HepG2 (cell line): ENCODE results near the gene TEAD1. TPM values are rescaled to one million over a fixed set of nuclear protein-coding genes. Genes with fewer than 3 reads are reported as not detected.

Experiments used
- HDAC1 ChIP-seq: sonication (generic); formaldehyde crosslinking; IDR thresholded peaks from 2 replicates; pipeline ENCODE4 v1.5.1; 2020; ENCODE audit warnings: mild to moderate bottlenecking, missing genetic modification reagents
- HMG20A ChIP-seq: IDR thresholded peaks from 2 replicates; pipeline ENCODE4 v1.6.1; 2016; ENCODE audit warnings: borderline replicate concordance
- IKZF1 ChIP-seq: fragments of 450-650 bp; IDR thresholded peaks from 2 replicates; pipeline ENCODE4 v1.7.1; 2016
- KAT7 ChIP-seq: IDR thresholded peaks from 2 replicates; pipeline ENCODE4 v1.6.1; 2018; ENCODE audit warnings: borderline replicate concordance, missing compliant biosample characterization
- KDM3A ChIP-seq: IDR thresholded peaks from 2 replicates; pipeline ENCODE4 v1.6.1; 2018; ENCODE audit warnings: low read depth, missing compliant biosample characterization
- KLF12 ChIP-seq: sonication (generic); formaldehyde crosslinking; IDR thresholded peaks from 2 replicates; pipeline ENCODE4 v1.4.0; 2020; ENCODE audit warnings: missing genetic modification reagents, borderline replicate concordance
- MBNL3 ChIP-seq: fragments of 250-450 bp; sonication (Bioruptor Pico); conservative IDR thresholded peaks from 2 replicates; pipeline ENCODE4 v1.8.0; 2022; ENCODE audit warnings: mild to moderate bottlenecking, inconsistent platforms
- MED8 ChIP-seq: sonication (generic); formaldehyde crosslinking; IDR thresholded peaks from 2 replicates; pipeline ENCODE4 v1.8.1; 2023; ENCODE audit warnings: mild to moderate bottlenecking, missing genetic modification reagents; ENCODE audit not compliant: insufficient replicate concordance
- MEIS1 ChIP-seq: sonication (generic); formaldehyde crosslinking; IDR thresholded peaks from 2 replicates; pipeline ENCODE4 v1.9.0; 2021; ENCODE audit warnings: mild to moderate bottlenecking, missing genetic modification reagents, moderate library complexity, borderline replicate concordance
- POLR2AphosphoS2 ChIP-seq: IDR thresholded peaks from 2 replicates; pipeline ENCODE4 v1.6.1; 2011; ENCODE audit warnings: low read depth, low read length, improper control_type of control experiment
- SAP130 ChIP-seq: IDR thresholded peaks from 2 replicates; pipeline ENCODE4 v1.6.1; 2016; ENCODE audit warnings: low read depth
- ZBTB7B ChIP-seq: sonication (generic); formaldehyde crosslinking; IDR thresholded peaks from 2 replicates; pipeline ENCODE4 v1.4.0; 2020; ENCODE audit warnings: missing genetic modification reagents
- ZNF274 ChIP-seq: sonication (generic); formaldehyde crosslinking; IDR thresholded peaks from 2 replicates; pipeline ENCODE4 v1.5.1; 2020; ENCODE audit warnings: mild to moderate bottlenecking, missing genetic modification reagents
- ZNF383 ChIP-seq: sonication (generic); formaldehyde crosslinking; IDR thresholded peaks from 2 replicates; pipeline ENCODE4 v1.4.0; 2020; ENCODE audit warnings: missing genetic modification reagents, mild to moderate bottlenecking, borderline replicate concordance
- ZNF589 ChIP-seq: sonication (generic); formaldehyde crosslinking; conservative IDR thresholded peaks from 2 replicates; pipeline ENCODE4 v1.8.0; 2022; ENCODE audit warnings: mild to moderate bottlenecking, moderate library complexity, missing genetic modification reagents
- polyA plus RNA-seq, 8 experiments: library from polyadenylated mRNA; depleted of rRNA in 3 of 8; stranded (reverse) in 7 of 8; unstranded in 1 of 8; fragments of >200 nt; fragmentation: Illumina TruSeq in 4 of 8; extraction: Trizol in 4 of 8; gene quantifications; 2 replicates each; pipeline versions ENCODE4 v1.2.1 to v1.2.3, GENCODE V29; 2011 to 2016; ENCODE audit warnings: low read depth in 4 of 8, missing spikeins in 1 of 8, mixed read lengths in 1 of 8; ENCODE audit not compliant: insufficient read depth in 1 of 8
- total RNA-seq, 5 experiments: library from RNA; depleted of rRNA; stranded (reverse); fragments of >200 nt; fragmentation: Illumina TruSeq; extraction: Trizol; gene quantifications; 2 replicates each; pipeline ENCODE4 v1.2.3, GENCODE V29; 2016; ENCODE audit warnings: low read depth in 1 of 5
- TF ChIP-seq, protein P1 (sequence below): sonication (generic); formaldehyde crosslinking; IDR thresholded peaks from 2 replicates; pipeline ENCODE4 v1.4.0; 2020; ENCODE audit warnings: mild to moderate bottlenecking, missing genetic modification reagents
- TF ChIP-seq, protein P2 (sequence below): IDR thresholded peaks from 2 replicates; pipeline ENCODE4 v1.6.1; 2016; ENCODE audit warnings: missing compliant biosample characterization, missing genetic modification reagents, borderline replicate concordance
- TF ChIP-seq, protein P3 (sequence below): sonication (generic); formaldehyde crosslinking; IDR thresholded peaks from 2 replicates; pipeline ENCODE4 v1.4.0; 2020; ENCODE audit warnings: missing genetic modification reagents
- TF ChIP-seq, protein P4 (sequence below): sonication (generic); formaldehyde crosslinking; conservative IDR thresholded peaks from 2 replicates; pipeline ENCODE4 v1.8.0; 2022; ENCODE audit warnings: low read depth, missing genetic modification reagents
- TF ChIP-seq, protein P5 (sequence below): sonication (generic); formaldehyde crosslinking; IDR thresholded peaks from 2 replicates; pipeline ENCODE4 v1.4.0; 2020; ENCODE audit warnings: mild to moderate bottlenecking, missing genetic modification reagents, borderline replicate concordance

The TEAD1 gene
- total and polyA plus RNA-seq, 2 of the 13 experiments (the other 11 are each of a cell fraction or from before 2014, with no cell fraction given): 20.1 to 30.5 TPM

DNA sequence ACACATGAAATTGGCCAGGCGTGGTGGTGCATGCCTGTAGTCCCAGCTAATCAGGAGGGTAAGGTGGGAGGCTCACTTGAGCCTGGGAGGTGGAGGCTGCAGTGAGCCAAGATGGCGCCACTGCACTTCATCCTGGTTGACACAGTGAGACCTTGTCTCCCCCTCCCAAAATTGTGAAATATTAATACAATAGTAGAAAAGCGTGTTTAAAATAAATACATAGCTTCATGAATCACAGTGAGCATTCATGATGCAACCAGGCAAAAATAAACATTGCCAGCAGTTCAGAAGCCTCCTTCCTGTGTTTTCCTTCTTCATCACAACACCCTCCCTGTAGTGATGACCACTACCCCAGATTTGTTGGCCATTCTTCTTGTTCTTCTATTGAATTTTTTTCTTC, 4.3 kb upstream of the TEAD1 start (continued):
- peak; percentile 51 for TF ChIP-seq SAP130 (CRISPR knock-in tag)
- TF ChIP-seq POLR2AphosphoS2: no peak
- no peak for TF ChIP-seq ZBTB7B
- TF ChIP-seq MBNL3 (CRISPR knock-in tag): no peak
- no peak for TF ChIP-seq MEIS1
- no peak for TF ChIP-seq KDM3A (CRISPR knock-in tag)
- TF ChIP-seq ZNF589: no peak
- TF ChIP-seq ZNF383: no peak
- no peak for TF ChIP-seq KAT7 (CRISPR knock-in tag)
- TF ChIP-seq, protein P1, sequence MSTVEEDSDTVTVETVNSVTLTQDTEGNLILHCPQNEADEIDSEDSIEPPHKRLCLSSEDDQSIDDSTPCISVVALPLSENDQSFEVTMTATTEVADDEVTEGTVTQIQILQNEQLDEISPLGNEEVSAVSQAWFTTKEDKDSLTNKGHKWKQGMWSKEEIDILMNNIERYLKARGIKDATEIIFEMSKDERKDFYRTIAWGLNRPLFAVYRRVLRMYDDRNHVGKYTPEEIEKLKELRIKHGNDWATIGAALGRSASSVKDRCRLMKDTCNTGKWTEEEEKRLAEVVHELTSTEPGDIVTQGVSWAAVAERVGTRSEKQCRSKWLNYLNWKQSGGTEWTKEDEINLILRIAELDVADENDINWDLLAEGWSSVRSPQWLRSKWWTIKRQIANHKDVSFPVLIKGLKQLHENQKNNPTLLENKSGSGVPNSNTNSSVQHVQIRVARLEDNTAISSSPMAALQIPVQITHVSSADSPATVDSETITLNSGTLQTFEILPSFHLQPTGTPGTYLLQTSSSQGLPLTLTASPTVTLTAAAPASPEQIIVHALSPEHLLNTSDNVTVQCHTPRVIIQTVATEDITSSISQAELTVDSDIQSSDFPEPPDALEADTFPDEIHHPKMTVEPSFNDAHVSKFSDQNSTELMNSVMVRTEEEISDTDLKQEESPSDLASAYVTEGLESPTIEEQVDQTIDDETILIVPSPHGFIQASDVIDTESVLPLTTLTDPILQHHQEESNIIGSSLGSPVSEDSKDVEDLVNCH (CRISPR knock-in tag): no peak
- TF ChIP-seq, protein P2, sequence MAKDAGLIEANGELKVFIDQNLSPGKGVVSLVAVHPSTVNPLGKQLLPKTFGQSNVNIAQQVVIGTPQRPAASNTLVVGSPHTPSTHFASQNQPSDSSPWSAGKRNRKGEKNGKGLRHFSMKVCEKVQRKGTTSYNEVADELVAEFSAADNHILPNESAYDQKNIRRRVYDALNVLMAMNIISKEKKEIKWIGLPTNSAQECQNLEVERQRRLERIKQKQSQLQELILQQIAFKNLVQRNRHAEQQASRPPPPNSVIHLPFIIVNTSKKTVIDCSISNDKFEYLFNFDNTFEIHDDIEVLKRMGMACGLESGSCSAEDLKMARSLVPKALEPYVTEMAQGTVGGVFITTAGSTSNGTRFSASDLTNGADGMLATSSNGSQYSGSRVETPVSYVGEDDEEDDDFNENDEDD: no peak
- TF ChIP-seq ZNF274 (CRISPR knock-in tag): no peak
- no peak; the same call in 1 of the 2 replicates for TF ChIP-seq HMG20A
- TF ChIP-seq KLF12: no peak
- no peak for TF ChIP-seq MED8
- TF ChIP-seq, protein P3, sequence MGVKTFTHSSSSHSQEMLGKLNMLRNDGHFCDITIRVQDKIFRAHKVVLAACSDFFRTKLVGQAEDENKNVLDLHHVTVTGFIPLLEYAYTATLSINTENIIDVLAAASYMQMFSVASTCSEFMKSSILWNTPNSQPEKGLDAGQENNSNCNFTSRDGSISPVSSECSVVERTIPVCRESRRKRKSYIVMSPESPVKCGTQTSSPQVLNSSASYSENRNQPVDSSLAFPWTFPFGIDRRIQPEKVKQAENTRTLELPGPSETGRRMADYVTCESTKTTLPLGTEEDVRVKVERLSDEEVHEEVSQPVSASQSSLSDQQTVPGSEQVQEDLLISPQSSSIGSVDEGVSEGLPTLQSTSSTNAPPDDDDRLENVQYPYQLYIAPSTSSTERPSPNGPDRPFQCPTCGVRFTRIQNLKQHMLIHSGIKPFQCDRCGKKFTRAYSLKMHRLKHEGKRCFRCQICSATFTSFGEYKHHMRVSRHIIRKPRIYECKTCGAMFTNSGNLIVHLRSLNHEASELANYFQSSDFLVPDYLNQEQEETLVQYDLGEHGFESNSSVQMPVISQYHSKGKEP (CRISPR knock-in tag): no peak
- no peak for TF ChIP-seq HDAC1 (CRISPR knock-in tag)
- TF ChIP-seq, protein P4, sequence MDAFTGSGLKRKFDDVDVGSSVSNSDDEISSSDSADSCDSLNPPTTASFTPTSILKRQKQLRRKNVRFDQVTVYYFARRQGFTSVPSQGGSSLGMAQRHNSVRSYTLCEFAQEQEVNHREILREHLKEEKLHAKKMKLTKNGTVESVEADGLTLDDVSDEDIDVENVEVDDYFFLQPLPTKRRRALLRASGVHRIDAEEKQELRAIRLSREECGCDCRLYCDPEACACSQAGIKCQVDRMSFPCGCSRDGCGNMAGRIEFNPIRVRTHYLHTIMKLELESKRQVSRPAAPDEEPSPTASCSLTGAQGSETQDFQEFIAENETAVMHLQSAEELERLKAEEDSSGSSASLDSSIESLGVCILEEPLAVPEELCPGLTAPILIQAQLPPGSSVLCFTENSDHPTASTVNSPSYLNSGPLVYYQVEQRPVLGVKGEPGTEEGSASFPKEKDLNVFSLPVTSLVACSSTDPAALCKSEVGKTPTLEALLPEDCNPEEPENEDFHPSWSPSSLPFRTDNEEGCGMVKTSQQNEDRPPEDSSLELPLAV (CRISPR knock-in tag): no peak
- TF ChIP-seq, protein P5, sequence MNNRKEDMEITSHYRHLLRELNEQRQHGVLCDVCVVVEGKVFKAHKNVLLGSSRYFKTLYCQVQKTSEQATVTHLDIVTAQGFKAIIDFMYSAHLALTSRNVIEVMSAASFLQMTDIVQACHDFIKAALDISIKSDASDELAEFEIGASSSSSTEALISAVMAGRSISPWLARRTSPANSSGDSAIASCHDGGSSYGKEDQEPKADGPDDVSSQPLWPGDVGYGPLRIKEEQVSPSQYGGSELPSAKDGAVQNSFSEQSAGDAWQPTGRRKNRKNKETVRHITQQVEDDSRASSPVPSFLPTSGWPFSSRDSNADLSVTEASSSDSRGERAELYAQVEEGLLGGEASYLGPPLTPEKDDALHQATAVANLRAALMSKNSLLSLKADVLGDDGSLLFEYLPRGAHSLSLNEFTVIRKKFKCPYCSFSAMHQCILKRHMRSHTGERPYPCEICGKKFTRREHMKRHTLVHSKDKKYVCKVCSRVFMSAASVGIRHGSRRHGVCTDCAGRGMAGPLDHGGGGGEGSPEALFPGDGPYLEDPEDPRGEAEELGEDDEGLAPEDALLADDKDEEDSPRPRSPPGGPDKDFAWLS (CRISPR knock-in tag): no peak
- TF ChIP-seq IKZF1: no peak
